Karpas-422 (cell line): ENCODE measurements around the gene ZNF335. TPM values are rescaled to one million over a fixed set of nuclear protein-coding genes. Genes with fewer than 3 reads are reported as not detected.

Experiments used
- DNase-seq: peaks from one replicate; pipeline ENCODE4 v3.0.0-alpha.2; 2015
- H2AFZ ChIP-seq: fragments of 200-600 bp; sonication (generic); 2 replicates; pipeline ENCODE4 v1.6.1; 2014; ENCODE audit warnings: antibody characterized with exemption, low read length, mixed read lengths
- H3K27ac ChIP-seq: fragments of 200-600 bp; sonication (generic); 2 replicates; pipeline ENCODE4 v1.5.1; 2014; ENCODE audit warnings: mild to moderate bottlenecking, low read length, moderate library complexity
- H3K27me3 ChIP-seq: fragments of 200-600 bp; sonication (generic); 2 replicates; pipeline ENCODE4 v1.6.1; 2014; ENCODE audit warnings: low read length, mixed read lengths
- H3K36me3 ChIP-seq: fragments of 200-600 bp; sonication (generic); 2 replicates; pipeline ENCODE4 v1.6.1; 2014; ENCODE audit warnings: low read length, mixed read lengths; ENCODE audit not compliant: insufficient read depth
- H3K4me1 ChIP-seq: fragments of 200-600 bp; sonication (generic); 2 replicates; pipeline ENCODE4 v1.6.1; 2014; ENCODE audit warnings: mild to moderate bottlenecking, low read length, mixed read lengths
- H3K4me2 ChIP-seq: fragments of 200-600 bp; sonication (generic); 2 replicates; pipeline ENCODE4 v1.6.1; 2014; ENCODE audit warnings: low read length, low read depth, mild to moderate bottlenecking; ENCODE audit not compliant: poor library complexity, severe bottlenecking
- H3K4me3 ChIP-seq: fragments of 200-600 bp; sonication (generic); 2 replicates; pipeline ENCODE4 v1.5.1; 2014; ENCODE audit warnings: mild to moderate bottlenecking, antibody characterized with exemption, low read length, mixed read lengths
- H3K79me2 ChIP-seq: fragments of 200-600 bp; sonication (generic); 2 replicates; pipeline ENCODE4 v1.6.1; 2014; ENCODE audit warnings: mild to moderate bottlenecking, low read length, mixed read lengths
- H3K9ac ChIP-seq: fragments of 200-600 bp; sonication (generic); 2 replicates; pipeline ENCODE4 v1.6.0; 2014; ENCODE audit warnings: low read length
- H3K9me2 ChIP-seq: fragments of 200-600 bp; sonication (generic), shearing (Covaris generic); replicated peaks from 2 replicates; pipeline ENCODE4 v1.6.0; 2014; ENCODE audit warnings: mild to moderate bottlenecking, low read length, moderate library complexity; ENCODE audit not compliant: insufficient read depth
- H3K9me3 ChIP-seq: fragments of 300-700, 200-600 bp; sonication (generic); 2 replicates; pipeline ENCODE4 v1.6.1; 2014; ENCODE audit warnings: low read length, mixed read lengths
- H4K20me1 ChIP-seq: fragments of 200-600 bp; sonication (generic); 2 replicates; pipeline ENCODE4 v1.6.1; 2014; ENCODE audit warnings: mild to moderate bottlenecking, antibody characterized with exemption, low read length, low read depth; ENCODE audit not compliant: insufficient read depth
- total RNA-seq: library from RNA; depleted of rRNA; stranded (reverse); fragments of >200 nt; shearing (Covaris generic); gene quantifications from 2 replicates; pipeline ENCODE4 v1.2.3, GENCODE V29; 2014; ENCODE audit warnings: low replicate concordance

The ZNF335 gene
- total RNA-seq, 1 experiment from 2014 or later: 13.2 TPM

- Histone ChIP-seq H3K9me3 (no peaks in the 10 kb centered on the region), H3K79me2 (peaks cover 18% of the 10 kb centered on the region), H3K9me2 (no peaks in the 10 kb centered on the region), H3K4me1 (peaks cover 13% of the 10 kb centered on the region), H2AFZ (no peak overlapping the region), H3K36me3 (peaks cover 18% of the 10 kb centered on the region; the same call in 1 of the 2 replicates), H3K4me3 (no peak overlapping the region), H3K4me2 (no peak overlapping the region), H3K27me3 (no peaks in the 10 kb centered on the region), H4K20me1 (no peaks in the 10 kb centered on the region), H3K9ac (no peak overlapping the region), H3K27ac (no peak overlapping the region)
- no peak for DNase-seq
Observed at GRCh38 chr20:45965169-45966002, 6.6 kb downstream of the ZNF335 start.

- no peak overlapping the region for H3K9ac ChIP-seq
- no peaks in the 10 kb centered on the region for H4K20me1 ChIP-seq
- H3K4me3 ChIP-seq: no peak overlapping the region
- DNase-seq: no peak
- H3K27ac ChIP-seq: no peak overlapping the region
- H3K27me3 ChIP-seq: no peaks in the 10 kb centered on the region
- H3K36me3 ChIP-seq: peaks cover 21% of the 10 kb centered on the region
- peaks cover 5% of the 10 kb centered on the region; the same call in 1 of the 2 replicates for H3K79me2 ChIP-seq
- H3K4me1 ChIP-seq: no peaks in the 10 kb centered on the region
- H3K9me2 ChIP-seq: no peaks in the 10 kb centered on the region
- H3K9me3 ChIP-seq: no peaks in the 10 kb centered on the region
- H2AFZ ChIP-seq: no peak overlapping the region
- H3K4me2 ChIP-seq: no peak overlapping the region
Observed at GRCh38 chr20:45964006-45964400, 8.0 kb downstream of the ZNF335 start.

- H3K9ac ChIP-seq: no peak overlapping the region
- H3K36me3 ChIP-seq: peaks cover 24% of the 10 kb centered on the region
- H2AFZ ChIP-seq: no peak overlapping the region
- DNase-seq: peak; percentile 77
- H4K20me1 ChIP-seq: no peaks in the 10 kb centered on the region
- no peaks in the 10 kb centered on the region for H3K9me3 ChIP-seq
- H3K4me3 ChIP-seq: no peak overlapping the region
- H3K27me3 ChIP-seq: no peaks in the 10 kb centered on the region
- H3K4me1 ChIP-seq: no peaks in the 10 kb centered on the region
- H3K27ac ChIP-seq: no peak overlapping the region
- no peak overlapping the region for H3K4me2 ChIP-seq
- H3K9me2 ChIP-seq: no peaks in the 10 kb centered on the region
- H3K79me2 ChIP-seq: no peaks in the 10 kb centered on the region
Observed at GRCh38 chr20:45963059-45964005, 8.7 kb downstream of the ZNF335 start.

- Histone ChIP-seq H3K4me2 (no peak overlapping the region), H3K9me2 (no peaks in the 10 kb centered on the region), H3K79me2 (no peaks in the 10 kb centered on the region), H3K4me1 (no peaks in the 10 kb centered on the region), H3K36me3 (peaks cover 20% of the 10 kb centered on the region), H3K9me3 (no peaks in the 10 kb centered on the region), H3K9ac (no peak overlapping the region), H2AFZ (no peak overlapping the region), H3K4me3 (no peak overlapping the region), H3K27ac (no peak overlapping the region), H4K20me1 (no peaks in the 10 kb centered on the region), H3K27me3 (no peaks in the 10 kb centered on the region)
- DNase-seq: no peak
Observed at GRCh38 chr20:45962031-45962755, 9.8 kb downstream of the ZNF335 start.

GRCh38 chr20:45959956-45960630 is 11.9 kb downstream of the ZNF335 start:
- DNase-seq: no peak
- peaks cover 16% of the 10 kb centered on the region for H3K36me3 ChIP-seq
- no peaks in the 10 kb centered on the region for H3K79me2 ChIP-seq
- no peaks in the 10 kb centered on the region for H3K9me3 ChIP-seq
- no peaks in the 10 kb centered on the region for H3K27me3 ChIP-seq
- no peak overlapping the region for H3K4me3 ChIP-seq
- H4K20me1 ChIP-seq: no peaks in the 10 kb centered on the region
- H3K9ac ChIP-seq: no peak overlapping the region
- H3K9me2 ChIP-seq: no peaks in the 10 kb centered on the region
- no peak overlapping the region for H3K4me2 ChIP-seq
- H3K4me1 ChIP-seq: no peaks in the 10 kb centered on the region
- no peak overlapping the region for H3K27ac ChIP-seq
- no peak overlapping the region for H2AFZ ChIP-seq

- Histone ChIP-seq H2AFZ (no peak overlapping the region), H3K36me3 (peaks cover 16% of the 10 kb centered on the region), H4K20me1 (no peaks in the 10 kb centered on the region), H3K4me2 (no peak overlapping the region), H3K9me2 (no peaks in the 10 kb centered on the region), H3K4me3 (no peak overlapping the region), H3K9me3 (no peaks in the 10 kb centered on the region), H3K9ac (no peak overlapping the region), H3K4me1 (no peaks in the 10 kb centered on the region), H3K27ac (no peak overlapping the region), H3K27me3 (no peaks in the 10 kb centered on the region), H3K79me2 (no peaks in the 10 kb centered on the region)
- DNase-seq: no peak
Observed at GRCh38 chr20:45959126-45959525, 12.9 kb downstream of the ZNF335 start.

GRCh38 chr20:45958593-45958992 is 13.4 kb downstream of the ZNF335 start:
- Histone ChIP-seq H3K4me1 (no peaks in the 10 kb centered on the region), H3K4me2 (no peak overlapping the region), H3K9me2 (no peaks in the 10 kb centered on the region), H3K9me3 (no peaks in the 10 kb centered on the region), H3K36me3 (peaks cover 13% of the 10 kb centered on the region), H3K27me3 (no peaks in the 10 kb centered on the region), H4K20me1 (no peaks in the 10 kb centered on the region), H3K27ac (no peak overlapping the region), H3K4me3 (no peak overlapping the region), H2AFZ (no peak overlapping the region), H3K9ac (no peak overlapping the region), H3K79me2 (no peaks in the 10 kb centered on the region)
- DNase-seq: no peak
